Measurements from ENCODE around the gene PACRG.

The PACRG gene

DNA sequence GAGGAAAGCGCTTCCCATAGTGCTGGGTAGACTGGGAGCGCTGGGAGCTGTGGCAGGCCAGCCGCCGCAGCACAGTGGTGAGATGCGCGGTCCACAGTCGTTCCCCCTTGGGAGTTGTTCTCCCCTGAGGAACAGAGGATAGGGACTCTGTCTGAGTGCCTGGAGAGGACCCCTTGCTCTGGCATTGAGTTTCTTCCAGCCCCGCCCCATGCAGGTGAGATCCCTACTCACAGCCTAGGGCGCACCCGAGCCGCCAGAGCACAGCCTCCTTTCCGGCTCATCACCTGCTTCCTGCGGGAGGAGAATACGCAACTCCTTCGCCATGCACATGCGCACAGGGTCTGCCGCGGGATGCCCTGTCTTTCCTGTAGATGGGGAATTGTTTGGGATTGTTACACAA lies 140.6 kb downstream of the PACRG start:
- no peak for DNase-seq

DNA sequence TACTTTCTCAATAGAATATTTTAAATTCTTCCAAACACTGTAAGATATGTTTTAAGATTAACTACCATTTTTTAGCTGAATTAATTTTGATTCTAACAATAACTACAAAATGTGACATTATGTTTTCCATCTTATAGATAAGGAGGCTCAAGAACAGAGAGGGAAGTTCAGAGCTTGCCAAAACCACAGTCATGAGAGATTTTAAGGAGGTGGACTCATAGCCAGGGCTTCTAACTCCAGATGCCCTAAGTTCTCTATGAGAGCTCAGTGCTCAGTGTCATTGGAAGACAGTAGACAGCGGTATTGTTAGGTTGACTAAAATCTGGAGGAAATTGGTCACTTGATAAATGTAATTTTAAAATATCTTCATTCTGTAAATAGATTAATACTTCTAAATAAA lies 144.2 kb downstream of the PACRG start:
- no peak for DNase-seq

DNA sequence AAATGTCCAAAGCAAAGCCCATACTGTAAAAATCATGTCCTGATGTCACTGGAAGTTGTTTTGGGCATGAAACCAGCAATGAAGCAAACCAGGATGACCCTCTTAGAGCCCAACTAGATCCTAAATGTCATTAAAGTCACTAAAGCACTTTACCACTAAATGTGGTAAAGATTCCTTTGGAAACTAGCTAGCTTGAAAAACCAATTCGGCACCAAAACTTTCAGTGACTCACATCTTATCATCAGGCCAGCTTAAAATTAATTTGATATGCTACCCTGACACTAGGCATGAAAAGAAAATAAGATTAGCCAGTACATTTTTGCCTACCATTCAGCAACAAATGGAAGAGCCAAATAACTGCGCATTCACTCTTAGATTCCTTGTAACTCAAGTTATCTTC lies 145.8 kb downstream of the PACRG start:
- no peak for DNase-seq

DNA sequence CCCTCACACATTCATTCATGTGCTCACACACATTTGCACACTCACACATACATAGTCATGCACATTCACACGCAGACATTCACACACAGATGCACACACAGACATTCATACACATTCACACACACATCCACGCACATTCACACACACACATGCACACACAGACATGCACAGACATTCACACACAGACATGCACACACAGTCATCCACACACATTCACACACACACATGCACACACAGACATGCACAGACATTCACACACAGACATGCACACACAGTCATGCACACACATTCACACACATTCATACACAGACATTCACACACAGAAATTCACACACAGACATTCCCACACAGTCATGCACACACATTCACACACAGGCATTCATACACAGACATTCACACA lies 147.3 kb downstream of the PACRG start:
- no peak for DNase-seq

DNA sequence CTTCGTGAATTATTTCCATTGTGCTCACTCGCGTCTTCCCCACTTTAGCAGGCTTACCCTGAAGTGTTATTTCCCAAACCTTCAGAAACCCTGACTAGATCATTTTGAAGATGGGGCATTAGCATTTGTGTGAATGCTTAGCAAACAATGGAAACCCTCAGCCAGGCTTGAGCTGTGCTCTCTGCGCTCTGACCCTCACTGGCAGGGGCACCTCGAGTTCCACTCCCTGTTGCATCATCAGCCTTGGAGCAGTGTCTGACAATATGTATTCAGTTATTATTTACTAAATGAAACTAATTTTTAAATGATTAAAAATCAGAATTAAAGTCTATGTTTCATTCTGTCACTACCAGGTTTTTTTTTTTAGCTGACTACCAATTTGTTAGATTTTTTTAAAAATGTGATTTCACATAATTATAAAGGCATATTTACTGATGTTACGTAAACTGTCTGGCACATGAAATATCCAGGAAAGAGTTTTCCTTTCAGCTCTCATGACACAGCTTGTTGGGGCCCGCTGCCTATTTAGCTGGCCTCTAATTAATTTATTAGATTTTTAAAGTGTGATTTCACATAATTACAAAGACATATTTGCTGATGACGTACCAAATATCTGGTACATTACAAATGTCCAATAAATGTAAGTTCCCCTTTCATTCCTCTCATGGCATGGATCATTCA lies 155.2 kb downstream of the PACRG start:
- DNase-seq = no peak

DNA sequence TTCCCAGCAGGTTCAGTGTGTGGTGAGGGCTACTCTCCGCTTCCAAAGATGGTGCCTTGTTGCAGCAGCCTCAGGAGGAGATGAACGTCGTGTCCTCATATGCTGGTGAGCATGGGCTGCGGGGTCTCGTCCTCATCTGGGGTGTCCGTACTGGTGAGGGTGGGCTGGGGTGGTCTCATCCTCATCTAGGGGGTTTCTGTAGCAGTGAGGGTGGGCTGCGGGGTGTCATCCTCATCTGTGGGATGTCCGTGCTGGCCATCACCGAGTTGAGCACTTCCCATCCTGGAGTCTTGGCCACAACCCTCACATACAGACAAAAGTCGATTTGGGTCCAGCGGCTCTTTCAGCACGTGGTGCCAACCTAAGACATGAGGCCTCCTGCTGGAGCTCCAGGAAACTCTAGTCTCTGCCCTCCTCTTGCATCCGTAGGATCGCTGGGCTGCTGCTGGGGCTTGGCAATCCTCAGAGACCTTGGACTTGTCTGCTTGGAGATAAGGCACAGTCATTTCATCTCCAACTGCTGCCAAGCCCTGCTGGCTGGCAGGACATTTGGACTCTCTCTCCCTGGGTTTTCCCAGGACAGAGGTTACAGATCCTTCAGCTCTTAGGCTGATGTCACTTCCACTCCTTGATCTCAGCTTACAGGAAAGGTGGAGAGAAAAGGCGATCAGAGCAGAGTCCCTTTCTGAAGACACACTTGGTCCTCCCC lies 160.4 kb downstream of the PACRG start:
- no peak for DNase-seq

DNA sequence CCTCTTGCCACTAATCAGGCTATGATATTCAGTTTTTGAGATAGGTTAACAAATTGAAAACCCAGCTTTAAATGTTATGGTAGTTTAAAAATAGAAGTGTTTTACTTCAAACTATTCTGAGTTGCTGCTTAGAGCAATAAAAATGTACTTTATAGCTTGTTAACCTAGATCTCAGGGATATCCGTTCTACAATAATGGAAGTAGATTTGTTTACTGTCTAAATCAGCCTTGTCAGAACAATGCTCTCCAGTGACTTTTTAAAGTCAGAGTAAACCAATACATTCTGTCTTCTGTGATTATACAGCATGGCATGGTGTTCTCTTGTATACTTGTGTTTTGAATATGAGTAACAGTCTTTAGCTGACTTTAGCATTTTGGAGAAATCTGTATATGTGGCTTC lies 161.5 kb downstream of the PACRG start:
- no peak for DNase-seq

DNA sequence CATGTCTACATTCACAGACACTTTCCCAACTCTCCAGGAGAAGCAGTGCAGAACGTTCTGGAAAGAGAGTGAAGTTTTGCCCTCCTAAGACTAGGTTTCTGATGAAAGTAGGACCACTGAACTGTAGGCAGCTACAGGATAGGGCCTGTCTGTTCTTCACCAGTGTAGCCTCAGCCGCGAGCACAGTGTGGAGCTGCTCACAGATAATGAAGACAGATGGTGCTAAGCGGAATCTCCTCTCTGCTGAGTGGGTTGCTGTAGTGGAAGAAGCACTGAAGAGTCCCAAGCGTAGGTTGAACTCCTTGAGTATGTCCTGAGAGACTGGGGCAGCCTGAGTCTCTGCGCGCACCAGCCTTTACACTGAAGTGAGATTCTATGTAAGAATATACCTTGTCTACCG lies 170.2 kb downstream of the PACRG start:
- no peak for DNase-seq

DNA sequence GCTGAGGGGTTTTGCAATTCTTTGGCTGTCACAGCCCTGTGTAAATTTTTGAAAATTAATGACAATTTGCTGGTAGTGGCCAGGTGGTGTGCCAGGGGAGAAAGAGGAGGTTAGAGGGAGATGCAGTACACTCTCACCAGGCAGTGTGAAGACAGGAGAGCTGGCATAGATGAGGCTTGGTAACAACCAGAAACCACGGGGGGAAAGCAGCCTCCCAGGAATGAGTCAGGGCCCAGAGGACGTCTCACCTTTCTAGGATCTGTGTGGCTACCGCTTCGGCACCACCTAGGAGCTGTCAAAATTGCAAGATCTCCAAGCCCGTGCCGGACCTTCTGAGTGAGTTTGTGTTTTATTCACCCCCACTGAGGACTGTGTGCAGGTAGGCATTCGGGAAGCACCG lies 171.4 kb downstream of the PACRG start:
- DNase-seq = no peak

DNA sequence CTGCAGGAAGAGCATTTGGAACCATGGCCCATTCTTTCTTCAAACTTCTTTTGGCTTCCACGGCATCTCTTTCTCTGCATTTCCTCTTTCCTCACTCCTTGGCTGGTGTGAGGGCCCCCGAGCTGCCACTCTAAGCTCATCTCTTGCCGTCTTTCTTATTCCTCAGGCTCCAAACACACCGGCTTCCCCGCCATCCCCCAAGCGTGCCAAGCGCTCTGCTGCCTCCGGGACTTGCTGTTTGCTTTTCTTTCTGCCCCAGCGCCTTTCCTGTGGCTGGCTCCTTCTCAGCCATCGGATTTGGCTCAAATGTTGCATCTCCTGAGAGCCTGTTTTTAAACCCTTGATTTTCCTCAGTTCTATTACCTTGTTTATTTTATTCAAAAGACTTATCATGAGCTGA lies 172.7 kb downstream of the PACRG start:
- no peak for DNase-seq

DNA sequence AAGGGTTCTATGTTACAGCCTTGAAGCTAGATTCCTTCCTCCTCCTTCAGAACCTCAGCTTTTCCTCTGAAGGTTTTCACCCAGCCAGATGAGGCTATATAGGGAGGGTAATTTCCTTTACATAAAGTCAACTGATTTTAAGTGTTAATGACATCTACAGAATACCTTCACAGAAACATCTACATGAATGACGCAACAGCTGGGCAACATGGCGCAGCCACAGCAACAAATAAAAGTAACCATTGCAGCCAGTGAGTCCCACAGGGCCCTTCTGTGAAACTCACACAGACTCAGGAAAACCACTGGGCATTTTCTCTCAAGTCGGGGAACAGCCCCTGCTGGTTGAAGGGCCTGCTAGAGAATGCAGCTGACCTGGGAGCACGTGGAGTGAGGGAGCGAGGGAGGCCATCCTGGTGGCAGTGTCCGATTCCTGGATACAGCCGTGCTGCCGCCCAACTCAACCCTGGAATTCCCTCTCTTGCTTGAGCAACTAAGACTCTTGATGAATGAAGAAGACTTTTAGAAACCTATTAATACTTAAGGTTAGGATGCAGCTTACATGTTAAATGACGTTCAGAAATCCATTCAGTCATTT lies 176.4 kb downstream of the PACRG start:
- no peak for DNase-seq

DNA sequence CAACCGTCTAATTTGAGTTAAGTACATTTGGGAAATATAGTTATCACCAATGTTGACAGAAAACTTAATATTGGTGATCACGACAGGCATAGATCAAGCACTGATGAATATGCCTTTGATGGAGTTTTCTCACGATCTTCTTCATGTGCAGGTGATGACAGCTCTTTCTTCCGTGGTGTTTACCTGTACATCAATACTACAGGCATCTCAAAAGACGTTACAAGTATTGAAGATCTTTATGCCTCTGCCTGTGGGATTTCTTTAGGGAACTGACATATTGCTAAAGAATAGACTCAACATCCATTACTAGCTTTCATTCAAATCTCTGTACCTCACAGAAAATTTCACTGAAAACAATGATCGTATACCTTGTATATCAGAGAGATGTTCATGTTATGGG lies 178.7 kb downstream of the PACRG start:
- DNase-seq = no peak

DNA sequence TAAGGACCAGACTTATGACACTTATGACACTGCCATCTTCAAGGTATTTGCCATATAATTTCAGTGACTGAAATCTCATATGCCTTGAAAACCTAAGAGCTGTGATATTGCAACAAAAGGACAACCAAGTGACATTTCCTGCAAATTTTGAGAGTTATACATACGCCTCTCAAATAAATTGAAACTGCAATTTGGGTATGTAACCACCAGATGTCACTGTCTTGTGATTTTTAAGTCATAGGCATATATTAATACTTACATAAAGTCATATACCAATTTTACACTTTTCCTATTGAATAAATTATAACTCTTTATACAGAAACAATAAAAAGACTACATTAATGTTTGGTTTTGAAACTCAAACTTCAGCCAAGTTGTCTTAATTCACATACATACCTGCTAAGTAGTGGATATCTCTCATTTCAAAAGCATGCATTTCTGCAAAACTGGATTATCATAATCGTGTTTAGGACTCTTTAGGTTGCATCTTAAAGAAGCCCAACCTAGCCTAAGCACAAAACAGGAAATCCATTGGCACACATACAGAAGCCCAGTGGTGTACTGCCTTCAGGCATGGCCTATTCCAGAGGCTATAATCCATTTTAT lies 180.2 kb downstream of the PACRG start:
- no peak for DNase-seq

DNA sequence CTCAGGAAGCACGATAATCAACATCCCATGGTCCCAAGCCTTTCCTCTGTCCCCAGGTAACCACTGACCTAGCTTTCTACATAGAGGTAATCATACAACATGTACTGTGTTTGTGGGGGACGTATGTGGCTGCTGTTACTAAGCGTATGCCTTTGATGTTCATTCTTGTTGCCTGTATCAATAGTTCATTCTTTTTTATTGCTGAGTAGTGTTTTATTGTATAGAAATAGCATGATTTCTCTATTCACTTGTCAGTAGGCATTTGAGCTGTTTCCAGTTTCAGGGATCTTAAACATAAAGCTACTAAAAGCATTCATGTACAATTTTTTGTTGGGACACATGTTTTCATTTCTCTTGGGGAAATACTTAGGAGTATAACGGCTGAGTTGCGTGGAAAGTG lies 185.4 kb downstream of the PACRG start:
- DNase-seq = no peak

DNA sequence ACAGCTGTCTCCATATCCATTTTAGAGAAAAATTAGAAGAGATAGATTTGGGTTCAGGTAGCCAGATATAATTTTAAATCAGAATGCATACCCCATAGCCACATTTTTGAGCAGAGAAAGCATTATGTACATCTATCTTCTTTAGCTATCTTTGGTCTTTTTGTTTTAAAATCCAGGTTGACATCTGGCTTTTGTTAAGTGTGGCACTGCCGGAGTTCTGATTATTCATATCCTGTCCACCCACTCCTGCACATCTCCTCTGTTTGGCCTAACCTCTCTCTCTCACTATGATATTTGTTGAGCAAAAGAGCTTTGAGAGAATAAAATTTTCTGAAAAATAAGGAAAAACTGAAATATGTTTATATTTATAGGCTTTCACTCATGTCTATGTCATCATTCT lies 189.7 kb downstream of the PACRG start:
- DNase-seq = no peak

DNA sequence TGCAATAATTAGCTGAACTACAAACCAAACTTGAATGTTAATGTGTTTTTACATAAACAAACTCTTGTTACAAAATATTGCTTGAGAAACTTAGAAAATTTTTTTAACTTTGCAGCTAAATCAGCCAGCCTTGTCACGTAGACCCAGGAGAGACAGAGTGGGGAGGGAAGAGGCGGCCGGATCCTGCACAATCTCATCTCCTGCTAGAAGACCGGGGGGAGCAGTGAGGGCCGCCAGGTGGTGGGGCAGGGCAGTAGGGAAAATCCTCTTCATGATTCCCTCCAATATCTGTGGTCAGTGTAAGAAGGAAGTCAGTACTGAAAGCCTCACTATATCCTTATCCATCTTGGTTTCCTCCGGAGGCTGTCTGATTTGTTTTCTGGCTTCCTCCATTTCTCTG lies 193.3 kb downstream of the PACRG start:
- DNase-seq = no peak

DNA sequence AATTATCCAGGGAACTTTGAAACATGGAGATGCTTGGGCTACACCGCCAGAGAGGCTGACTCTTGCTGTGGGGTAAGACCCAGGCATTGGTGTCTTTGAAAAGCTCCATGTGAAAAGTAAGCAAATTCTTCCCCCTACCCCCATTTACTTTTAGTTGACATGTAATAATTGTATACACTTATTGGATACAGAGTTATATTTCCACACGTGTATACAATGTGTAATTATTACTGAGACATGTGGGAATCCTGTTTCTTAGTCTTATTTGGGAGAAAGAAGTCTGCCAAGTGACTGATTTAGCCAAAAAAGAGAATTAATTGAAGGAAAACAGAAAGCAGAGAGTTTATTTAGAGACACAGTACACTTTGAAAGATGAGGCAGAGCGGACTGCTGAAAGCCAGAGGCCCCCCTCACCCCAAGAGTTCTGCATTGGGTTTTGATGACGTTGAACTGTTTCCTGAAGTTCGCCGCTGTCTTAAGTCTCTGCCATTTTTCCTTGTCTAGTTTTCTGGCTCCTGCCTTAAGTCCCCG lies 193.8 kb downstream of the PACRG start:
- no peak for DNase-seq

DNA sequence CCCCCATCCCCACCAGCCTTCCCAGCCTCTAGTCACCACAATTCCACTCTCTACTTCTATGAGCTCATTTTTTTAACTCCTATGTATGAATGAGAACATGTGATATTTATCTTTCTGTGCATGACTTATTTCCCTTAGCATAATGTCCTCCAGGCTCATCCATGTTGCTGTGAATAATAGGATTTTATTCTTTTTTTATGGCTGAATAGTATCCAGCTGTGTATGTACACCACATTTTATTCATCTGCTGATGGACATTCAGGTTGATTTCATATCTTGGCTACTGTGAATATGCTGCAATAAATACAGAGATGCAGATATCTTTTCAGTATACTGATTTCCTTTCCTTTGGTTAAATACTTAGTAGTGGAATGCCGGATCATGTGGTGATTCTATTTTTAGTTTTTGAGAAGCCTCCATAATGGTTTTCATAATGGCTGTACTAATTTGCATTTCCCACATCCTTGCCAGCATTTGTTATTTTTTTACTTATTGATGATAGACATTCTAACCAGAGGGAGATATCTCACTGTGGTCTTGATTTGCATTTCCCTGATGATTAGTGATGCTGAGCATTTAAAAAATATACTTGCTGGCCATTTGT lies 194.9 kb downstream of the PACRG start:
- DNase-seq = no peak

DNA sequence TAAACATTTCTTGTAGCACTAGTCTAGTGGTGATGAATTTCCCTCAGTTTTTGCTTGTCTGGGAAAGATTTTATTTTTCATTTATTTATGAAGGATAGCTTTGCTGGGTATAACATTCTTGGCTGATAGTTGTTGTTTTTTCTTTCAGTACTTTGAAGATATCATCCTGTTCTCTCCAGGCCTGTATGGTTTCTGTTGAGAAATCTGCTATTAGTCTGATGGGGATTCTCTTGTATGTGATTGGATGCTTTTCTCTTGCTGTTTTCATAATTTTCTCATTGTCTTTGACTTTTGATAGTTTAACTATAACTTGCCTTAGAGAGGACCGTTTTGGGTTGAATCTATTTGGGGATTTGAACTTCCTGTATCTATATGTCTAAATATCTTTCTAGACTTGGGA lies 207.1 kb downstream of the PACRG start:
- DNase-seq = no peak

DNA sequence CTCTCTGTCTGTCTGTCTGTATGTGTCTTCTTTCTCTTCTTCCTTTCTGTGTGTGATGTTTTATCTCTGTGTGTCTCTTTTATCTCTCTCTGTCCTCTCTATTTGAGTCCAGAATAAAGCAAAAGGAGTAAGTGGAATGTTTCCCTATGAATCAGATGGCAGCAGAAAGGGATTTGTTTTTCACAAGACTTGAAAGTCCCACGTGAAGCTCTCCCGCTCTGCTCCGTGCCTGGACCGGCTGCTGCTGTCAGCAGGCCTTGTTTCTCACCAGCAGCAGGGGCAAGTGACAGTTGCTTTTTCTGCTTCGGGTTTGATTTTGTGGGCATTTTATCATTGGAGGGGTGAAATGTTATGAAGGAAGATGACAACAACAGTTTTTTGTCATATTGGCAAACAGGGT lies 212.7 kb downstream of the PACRG start:
- no peak for DNase-seq

DNA sequence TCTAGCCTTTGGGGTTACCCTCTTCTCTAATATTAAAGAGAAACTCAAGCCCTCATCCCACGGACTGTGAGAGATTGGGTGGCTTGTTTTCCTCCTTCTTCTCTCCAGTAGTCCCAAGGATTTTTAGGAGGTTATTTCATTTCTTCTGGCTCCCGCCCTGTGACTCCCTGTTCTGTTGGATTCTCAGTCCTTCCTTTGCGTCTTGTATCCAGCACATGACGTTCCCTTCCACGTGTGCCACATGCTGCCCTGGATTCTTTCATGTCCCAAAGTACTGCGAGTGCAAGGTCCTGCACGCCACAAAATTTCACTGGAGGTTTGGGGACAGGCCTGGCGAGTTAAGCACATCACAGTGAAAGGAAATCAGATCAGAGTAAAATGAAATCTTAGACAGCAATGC lies 213.4 kb downstream of the PACRG start:
- no peak for DNase-seq

DNA sequence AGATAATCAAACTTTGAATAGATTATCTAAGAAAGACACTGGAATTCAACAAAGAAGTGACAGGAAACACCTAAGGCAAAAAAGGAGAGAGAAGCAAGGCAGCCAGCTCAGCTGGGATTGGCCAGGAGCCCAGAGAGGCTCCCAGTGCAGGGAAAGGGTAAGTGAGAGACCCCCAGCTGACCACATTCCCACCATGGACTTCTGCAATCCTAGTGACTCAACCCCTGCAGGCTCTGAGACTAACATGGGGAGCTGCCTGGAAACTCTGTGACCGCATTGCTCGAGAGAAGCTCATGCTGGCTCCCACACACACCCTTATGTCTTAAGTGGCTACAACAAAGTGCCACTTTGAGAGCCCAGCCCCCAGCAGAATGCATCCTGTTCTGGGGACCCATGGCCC lies 215.1 kb downstream of the PACRG start:
- no peak for DNase-seq

DNA sequence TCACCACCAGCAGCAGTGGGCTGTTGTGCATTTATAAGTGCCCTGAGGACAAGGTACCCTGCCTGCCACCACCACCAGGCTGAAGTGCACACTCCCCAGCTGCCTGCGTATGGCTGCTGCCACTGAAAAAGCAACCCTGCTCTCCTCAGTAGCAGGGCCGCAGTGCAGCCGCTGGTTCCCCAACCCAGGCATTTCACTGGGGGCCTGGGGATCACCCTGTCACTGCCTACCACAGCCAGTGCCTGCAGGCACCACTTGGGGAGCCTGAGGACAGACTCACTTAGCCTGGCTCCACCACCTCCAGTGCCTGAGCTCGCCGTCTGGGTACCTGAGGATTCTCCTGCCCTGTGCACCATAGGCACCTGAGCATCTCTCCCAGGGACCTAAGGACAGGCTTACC lies 215.6 kb downstream of the PACRG start:
- no peak for DNase-seq
